ENCODE measurements around the gene ERBB4. TPM values are rescaled to one million over a fixed set of nuclear protein-coding genes. Genes with fewer than 3 reads are reported as not detected.

Gene ERBB4
- total RNA-seq, 2 experiments from 2014 or later: not detected

DNA sequence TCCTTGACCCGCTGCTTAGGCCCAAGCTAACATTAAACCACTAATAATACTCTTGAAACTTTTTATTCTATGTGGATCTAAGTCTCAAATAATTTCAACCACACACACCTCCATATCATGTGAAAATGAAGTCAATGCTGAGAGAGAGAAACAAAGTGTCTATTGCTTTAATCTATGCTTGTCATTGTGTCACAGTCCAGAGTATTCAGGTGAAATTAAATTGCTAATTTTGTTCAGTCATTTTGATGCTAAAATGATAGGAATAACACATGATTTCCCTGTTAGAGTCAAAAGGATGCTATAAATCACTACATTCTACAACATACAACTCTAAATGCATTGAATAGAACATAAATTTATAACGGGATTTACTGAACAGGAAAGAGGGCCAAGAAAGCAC is 195.4 kb downstream of the ERBB4 start:
- Mint-ChIP-seq H3K4me1 (ENCODE audit: low read depth) (no peaks in the 10 kb centered on the region), H3K36me3 (ENCODE audit: low read depth) (no peaks in the 10 kb centered on the region), H3K4me3 (no peak overlapping the region), H3K9me3 (no peaks in the 10 kb centered on the region), H3K27ac (no peak overlapping the region), H3K27me3 (no peaks in the 10 kb centered on the region)
- no peaks in the 10 kb centered on the region for H3K9me3 ChIP-seq (ENCODE audit: control insufficient read depth in 1 of 2, insufficient read depth in 1 of 2, low read length in 2 of 2)
- DNase-seq: no peak
- no peak for ATAC-seq (ENCODE audit: poor library complexity)
- H3K4me1 ChIP-seq (ENCODE audit: insufficient read depth, low read length): no peaks in the 10 kb centered on the region
- intact Hi-C loops (cut with DNase I, micrococcal nuclease): no loop called here
- CTCF ChIA-PET: no interaction called here
- no peak overlapping the region for H3K4me3 ChIP-seq (ENCODE audit: low read length)
- H3K27ac ChIP-seq (ENCODE audit: low read depth in 1 of 2, low read length in 2 of 2): no peak overlapping the region
- POLR2A ChIA-PET: no interaction called here
- no peaks in the 10 kb centered on the region for H3K36me3 ChIP-seq (ENCODE audit: insufficient read depth, low read length)
- TF ChIP-seq, protein P1, sequence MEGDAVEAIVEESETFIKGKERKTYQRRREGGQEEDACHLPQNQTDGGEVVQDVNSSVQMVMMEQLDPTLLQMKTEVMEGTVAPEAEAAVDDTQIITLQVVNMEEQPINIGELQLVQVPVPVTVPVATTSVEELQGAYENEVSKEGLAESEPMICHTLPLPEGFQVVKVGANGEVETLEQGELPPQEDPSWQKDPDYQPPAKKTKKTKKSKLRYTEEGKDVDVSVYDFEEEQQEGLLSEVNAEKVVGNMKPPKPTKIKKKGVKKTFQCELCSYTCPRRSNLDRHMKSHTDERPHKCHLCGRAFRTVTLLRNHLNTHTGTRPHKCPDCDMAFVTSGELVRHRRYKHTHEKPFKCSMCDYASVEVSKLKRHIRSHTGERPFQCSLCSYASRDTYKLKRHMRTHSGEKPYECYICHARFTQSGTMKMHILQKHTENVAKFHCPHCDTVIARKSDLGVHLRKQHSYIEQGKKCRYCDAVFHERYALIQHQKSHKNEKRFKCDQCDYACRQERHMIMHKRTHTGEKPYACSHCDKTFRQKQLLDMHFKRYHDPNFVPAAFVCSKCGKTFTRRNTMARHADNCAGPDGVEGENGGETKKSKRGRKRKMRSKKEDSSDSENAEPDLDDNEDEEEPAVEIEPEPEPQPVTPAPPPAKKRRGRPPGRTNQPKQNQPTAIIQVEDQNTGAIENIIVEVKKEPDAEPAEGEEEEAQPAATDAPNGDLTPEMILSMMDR (IDR thresholded peaks at IDR 0.05): no peak
- H3K27me3 ChIP-seq (ENCODE audit: control insufficient read depth in 1 of 2, insufficient read depth in 2 of 2, low read length in 2 of 2): no peaks in the 10 kb centered on the region

GRCh38 chr2:212337486-212338343 is 200.9 kb downstream of the ERBB4 start:
- Mint-ChIP-seq H3K4me1 (ENCODE audit: low read depth) (no peaks in the 10 kb centered on the region), H3K36me3 (ENCODE audit: low read depth) (no peaks in the 10 kb centered on the region), H3K27me3 (no peaks in the 10 kb centered on the region), H3K9me3 (no peaks in the 10 kb centered on the region), H3K27ac (no peak overlapping the region), H3K4me3 (no peak overlapping the region)
- CTCF ChIA-PET: no interaction called here
- Histone ChIP-seq H3K36me3 (ENCODE audit: insufficient read depth, low read length) (no peaks in the 10 kb centered on the region), H3K4me1 (ENCODE audit: insufficient read depth, low read length) (no peaks in the 10 kb centered on the region), H3K27me3 (ENCODE audit: control insufficient read depth in 1 of 2, insufficient read depth in 2 of 2, low read length in 2 of 2) (no peaks in the 10 kb centered on the region), H3K9me3 (ENCODE audit: control insufficient read depth in 1 of 2, insufficient read depth in 1 of 2, low read length in 2 of 2) (no peaks in the 10 kb centered on the region), H3K27ac (ENCODE audit: low read depth in 1 of 2, low read length in 2 of 2) (no peak overlapping the region), H3K4me3 (ENCODE audit: low read length) (no peak overlapping the region)
- intact Hi-C loops (cut with DNase I, micrococcal nuclease): no loop called here
- POLR2A ChIA-PET: no interaction called here
- DNase-seq (no peak), ATAC-seq (ENCODE audit: poor library complexity) (no peak)
- TF ChIP-seq, protein P1 (IDR thresholded peaks at IDR 0.05): no peak

DNA sequence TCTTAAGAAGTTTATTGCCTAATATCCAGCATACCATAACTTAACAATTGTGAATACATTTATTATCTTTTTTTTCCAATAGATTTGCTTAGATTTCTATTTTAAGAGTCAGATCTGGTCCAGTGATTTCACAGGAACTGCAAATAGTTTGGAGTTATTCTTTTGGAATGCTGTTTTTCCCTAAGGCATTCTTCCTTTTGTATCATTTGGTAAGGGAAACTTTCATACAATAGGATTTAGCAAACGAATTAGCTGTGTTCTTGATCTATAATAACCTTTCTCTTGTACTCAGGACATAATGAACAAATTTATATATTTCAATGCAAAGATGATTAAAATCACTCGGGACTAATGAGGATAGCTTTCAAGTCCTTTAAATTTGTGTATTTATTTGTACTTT is 201.6 kb downstream of the ERBB4 start:
- no peaks in the 10 kb centered on the region for H3K27me3 ChIP-seq (ENCODE audit: control insufficient read depth in 1 of 2, insufficient read depth in 2 of 2, low read length in 2 of 2)
- H3K27ac ChIP-seq (ENCODE audit: low read depth in 1 of 2, low read length in 2 of 2): no peak overlapping the region
- Mint-ChIP-seq H3K4me3 (no peak overlapping the region), H3K4me1 (ENCODE audit: low read depth) (no peaks in the 10 kb centered on the region), H3K27me3 (no peaks in the 10 kb centered on the region), H3K36me3 (ENCODE audit: low read depth) (no peaks in the 10 kb centered on the region), H3K9me3 (no peaks in the 10 kb centered on the region), H3K27ac (no peak overlapping the region)
- no peaks in the 10 kb centered on the region for H3K9me3 ChIP-seq (ENCODE audit: control insufficient read depth in 1 of 2, insufficient read depth in 1 of 2, low read length in 2 of 2)
- H3K4me3 ChIP-seq (ENCODE audit: low read length): no peak overlapping the region
- intact Hi-C loops (cut with DNase I, micrococcal nuclease): no loop called here
- CTCF ChIA-PET: no interaction called here
- no peaks in the 10 kb centered on the region for H3K36me3 ChIP-seq (ENCODE audit: insufficient read depth, low read length)
- ATAC-seq (ENCODE audit: poor library complexity): no peak
- H3K4me1 ChIP-seq (ENCODE audit: insufficient read depth, low read length): no peaks in the 10 kb centered on the region
- TF ChIP-seq, protein P1 (IDR thresholded peaks at IDR 0.05): no peak
- POLR2A ChIA-PET: no interaction called here
- no peak for DNase-seq

Measured in CD4-positive, alpha-beta T cell (primary cell).